GM18861 (cell line): Measurements from ENCODE around the gene SORCS2.

Experiments
- ATAC-seq: cut with Tn5 transposase; IDR thresholded peaks from one replicate; pipeline ENCODE4 v1.9.1; 2021; ENCODE audit not compliant: unreplicated experiment

SORCS2 gene

DNA sequence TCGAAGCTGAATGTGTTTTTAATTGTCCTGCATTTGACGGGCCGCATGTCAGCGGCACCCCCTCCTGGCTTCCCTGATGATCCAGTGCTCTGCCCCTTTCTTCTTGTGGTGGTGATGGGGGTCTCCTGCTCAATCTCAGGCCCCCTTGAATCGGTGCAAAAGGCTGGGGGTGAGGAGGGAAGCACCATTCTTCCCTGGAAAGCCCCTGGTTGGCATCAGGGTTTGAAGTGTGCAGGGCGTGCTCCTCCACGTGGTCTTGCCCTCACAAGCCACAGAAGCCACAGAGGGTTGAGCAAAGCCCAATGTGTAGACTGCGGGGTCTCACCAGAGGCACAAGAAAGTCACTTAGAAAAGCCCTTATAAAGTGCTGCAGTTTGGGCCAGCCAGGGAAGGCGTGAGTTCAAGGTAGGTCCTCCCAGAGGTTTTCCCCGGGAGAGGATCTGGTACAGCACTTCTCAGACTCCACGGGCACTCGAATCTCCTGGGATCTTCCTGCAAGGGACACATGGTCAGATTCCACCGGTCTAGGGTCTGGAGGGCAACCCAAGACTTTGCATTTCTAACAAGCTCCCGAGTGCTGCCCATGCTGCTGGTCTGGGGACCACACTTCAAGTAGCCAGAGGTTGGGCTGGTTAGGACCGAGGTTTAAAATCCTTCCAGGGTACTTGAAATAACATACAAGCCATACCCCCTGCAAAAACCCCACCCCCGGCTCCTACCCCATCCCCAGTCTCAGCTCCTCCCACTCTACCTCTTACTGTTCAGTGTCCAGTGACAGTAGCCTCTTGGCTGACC lies 207.3 kb downstream of the SORCS2 start:
- no peak for ATAC-seq

DNA sequence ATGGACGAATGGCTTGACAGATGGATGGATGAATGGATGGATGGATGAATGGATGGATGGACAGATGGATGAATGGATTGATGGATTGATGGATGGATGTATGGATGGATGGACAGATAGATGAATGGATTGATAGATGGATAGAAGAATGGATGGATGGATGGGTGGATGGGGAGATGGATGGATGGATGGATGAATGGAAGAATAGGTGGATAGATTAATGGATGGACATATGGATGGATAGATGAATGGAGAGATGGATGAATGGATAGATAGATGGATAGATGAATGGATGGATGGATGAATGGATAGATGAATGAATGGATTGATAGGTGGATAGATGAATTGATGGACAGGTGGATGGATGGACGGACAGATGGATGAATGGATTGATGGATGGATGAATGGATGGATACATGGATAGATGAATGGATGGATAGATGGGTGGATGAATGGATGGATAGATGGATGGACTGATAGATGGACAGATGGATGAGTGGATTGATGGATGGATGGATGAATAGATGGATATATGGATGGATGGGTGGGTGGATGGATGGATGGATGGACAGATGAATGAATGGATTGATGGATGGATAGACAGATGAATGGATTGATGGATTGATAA lies 208.4 kb downstream of the SORCS2 start:
- no peak for ATAC-seq

DNA sequence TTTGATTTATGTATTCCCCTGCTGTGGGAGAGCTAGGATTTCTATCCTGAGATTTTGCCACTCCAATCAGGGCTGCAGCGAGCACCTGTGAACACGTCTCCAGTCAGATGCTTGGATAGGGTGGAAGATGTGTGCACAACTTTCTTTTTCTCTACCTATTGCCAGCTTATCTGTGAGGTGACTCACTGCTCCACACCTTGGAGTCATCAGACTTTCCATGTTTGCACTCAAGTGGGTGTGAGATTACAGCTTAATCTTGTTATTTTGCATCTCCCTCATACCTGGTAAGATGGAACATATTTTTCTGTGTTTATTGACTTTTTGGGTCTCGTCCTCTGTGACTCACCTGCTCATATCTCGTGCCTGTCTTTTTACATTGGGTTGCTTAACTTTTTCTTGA lies 210.2 kb downstream of the SORCS2 start:
- no peak for ATAC-seq

DNA sequence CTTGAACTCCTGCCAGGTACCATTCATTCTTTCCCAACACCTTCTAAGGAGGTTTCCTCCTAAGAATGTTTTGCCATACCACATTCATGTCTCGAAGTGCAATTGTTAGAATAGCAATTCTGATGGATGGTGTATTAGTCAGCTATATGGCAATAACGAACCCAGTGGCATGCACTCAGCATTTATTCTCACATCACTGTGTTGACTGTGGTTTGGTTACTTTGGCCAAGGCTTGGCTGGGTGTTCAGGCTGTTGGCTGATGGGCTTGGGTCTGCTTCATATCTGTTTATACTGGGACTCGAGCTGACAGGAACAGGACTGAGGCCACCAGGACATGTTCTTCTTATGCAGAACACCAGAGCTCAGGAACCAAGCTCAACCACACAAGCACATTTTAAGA lies 210.7 kb downstream of the SORCS2 start:
- ATAC-seq: no peak

- no peak for ATAC-seq
Measured at GRCh38 chr4:7408166-7408565, 215.8 kb downstream of the SORCS2 start.

GRCh38 chr4:7410446-7410845 lies 218.1 kb downstream of the SORCS2 start:
- ATAC-seq: no peak

GRCh38 chr4:7411491-7411890 lies 219.2 kb downstream of the SORCS2 start:
- no peak for ATAC-seq

GRCh38 chr4:7411896-7412553 lies 219.7 kb downstream of the SORCS2 start:
- no peak for ATAC-seq

DNA sequence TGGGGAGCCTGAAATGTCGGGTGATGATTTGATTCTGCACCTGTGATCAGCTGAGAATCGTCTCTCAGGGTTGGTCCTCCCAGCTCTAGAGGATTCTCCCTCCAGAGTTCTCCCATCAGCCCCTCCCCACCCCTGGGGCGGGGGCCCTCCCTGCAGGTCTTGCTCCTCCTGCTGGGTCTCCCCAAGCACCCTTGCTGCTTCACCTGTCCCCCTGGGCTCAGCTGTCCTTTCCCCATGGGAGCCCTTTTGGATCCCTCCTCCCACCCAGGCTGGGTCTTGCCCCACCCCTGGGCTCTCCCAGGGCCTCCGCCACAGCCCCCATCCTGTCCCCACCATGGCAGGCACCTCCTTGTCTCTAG lies 220.2 kb downstream of the SORCS2 start:
- ATAC-seq: no peak

GRCh38 chr4:7414046-7414445 lies 221.7 kb downstream of the SORCS2 start:
- ATAC-seq: peak; percentile 14

- no peak for ATAC-seq
Measured at GRCh38 chr4:7414736-7415510, 222.6 kb downstream of the SORCS2 start.

DNA sequence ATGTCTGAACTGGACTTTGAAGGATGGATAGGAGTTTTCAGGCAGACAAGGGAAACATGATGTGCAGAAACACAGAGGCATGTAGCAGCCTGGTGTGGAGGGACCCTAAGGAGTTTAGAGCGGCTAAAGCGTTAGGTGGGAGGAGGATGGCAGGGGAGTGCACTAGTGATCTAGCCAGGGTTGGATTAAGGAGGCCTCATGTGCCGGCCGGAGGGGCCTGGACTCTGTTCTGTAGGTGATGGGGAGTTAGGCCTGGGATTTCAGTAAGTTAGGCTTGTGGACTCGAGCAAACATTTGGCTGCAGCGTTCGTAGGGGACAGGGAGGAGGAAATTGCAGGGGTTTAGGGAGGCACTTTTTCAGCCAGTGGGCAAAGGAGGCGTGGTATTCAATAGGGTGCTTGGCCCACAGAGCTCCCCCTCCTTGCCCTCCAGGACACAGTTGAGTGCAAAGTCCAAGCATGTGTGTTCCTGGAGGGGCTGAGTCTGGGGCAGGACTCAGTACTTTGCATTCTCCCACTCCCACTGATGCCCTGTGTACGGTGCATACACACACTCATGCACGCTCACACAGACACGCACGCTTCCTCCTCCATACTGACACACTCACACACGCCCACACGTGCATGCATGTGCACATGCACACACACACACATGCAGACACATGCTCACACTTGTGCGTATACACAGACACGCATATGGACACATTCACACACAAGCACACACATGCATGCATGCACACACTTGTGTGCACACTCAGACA lies 223.8 kb downstream of the SORCS2 start:
- no peak for ATAC-seq

DNA sequence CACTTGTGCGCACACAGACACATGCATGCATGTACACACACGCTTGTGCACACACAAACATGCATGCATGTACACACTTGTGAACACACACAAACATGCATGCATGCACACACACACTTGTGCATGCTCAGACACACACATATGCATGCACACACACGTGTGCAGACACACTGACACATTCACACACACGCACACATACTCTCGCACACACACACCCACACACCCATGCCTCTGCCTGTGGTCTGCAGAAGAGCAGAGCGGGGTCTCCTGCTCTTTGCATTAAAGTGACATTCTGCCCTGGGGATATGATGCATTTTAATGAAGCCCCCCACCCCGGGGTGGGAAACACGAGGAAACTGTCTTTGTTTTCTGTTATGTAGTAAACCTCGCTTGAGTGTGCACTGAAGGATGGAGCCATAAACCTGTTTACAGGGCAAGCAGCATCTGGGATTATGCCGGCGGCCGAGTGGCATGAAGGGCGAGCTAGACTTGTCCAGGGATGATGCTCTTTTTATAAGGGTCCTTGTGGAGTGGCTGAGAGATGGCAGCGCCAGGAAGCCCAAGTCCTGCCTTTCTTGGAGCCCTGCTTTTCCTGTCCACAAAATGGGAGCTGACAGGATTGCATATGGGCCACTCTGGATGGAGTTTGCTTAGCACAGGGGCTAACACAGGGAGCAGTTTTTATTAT lies 224.6 kb downstream of the SORCS2 start:
- ATAC-seq: no peak

GRCh38 chr4:7417639-7418038 lies 225.3 kb downstream of the SORCS2 start:
- ATAC-seq: no peak

- no peak for ATAC-seq
Measured at GRCh38 chr4:7418131-7418943, 226.0 kb downstream of the SORCS2 start.

- ATAC-seq: no peak
Measured at GRCh38 chr4:7419961-7420660, 227.8 kb downstream of the SORCS2 start.

- ATAC-seq: no peak
Measured at GRCh38 chr4:7420661-7421040, 228.3 kb downstream of the SORCS2 start.

DNA sequence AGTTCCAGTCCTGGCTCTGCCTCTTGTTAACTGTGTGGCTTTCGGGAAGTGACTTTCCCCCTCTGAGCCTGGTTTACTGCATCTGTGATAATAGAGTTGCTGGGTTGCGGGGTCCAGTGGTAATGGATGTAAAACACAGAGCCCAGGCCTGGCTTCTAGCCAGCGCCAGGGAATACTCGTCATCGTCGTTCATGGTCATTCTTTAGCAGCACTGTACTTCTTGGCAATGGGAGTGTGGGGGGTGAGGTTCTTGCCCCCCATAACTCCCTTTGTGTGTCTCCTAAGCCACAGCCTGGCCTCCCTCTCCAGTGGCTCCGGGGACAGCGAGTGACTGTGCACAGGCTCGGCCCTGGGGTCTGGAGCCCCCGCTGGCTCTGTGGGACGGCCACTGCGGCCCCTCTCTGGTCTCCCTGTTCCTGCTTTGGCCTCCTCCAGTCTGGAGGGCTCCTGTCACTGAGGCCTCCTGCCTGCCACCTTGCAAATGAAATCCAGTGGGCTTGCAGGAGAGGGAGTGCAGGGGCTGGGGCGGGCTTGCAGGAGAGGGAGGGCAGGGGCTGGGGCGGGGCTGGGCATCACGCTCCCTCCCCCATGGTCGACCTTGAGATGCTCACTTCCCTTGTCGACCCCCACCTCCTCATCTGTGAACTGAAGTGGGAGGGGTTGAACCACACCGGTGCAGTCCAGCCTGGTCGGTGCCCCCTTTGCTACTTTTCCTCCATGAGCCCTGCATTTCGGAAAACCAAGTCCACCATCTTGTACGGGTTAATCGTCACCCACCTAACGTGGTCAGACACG lies 229.2 kb downstream of the SORCS2 start:
- ATAC-seq: no peak
